Stimulated activated memory B cell treated with anti-CD40 and anti-IgM and Interleukin-4, amounts not matched to agents 10 μg/mL and 1 μg/mL and 100 μg/mL, for 72 hours (primary cell): ENCODE measurements around the gene USH2A.

Experiments
- ATAC-seq: fragments of 150-1000 bp; cut with Tn5 transposase; 2 replicates; pipeline ENCODE4 v1.10.0; 2021
- H3K27ac Mint-ChIP-seq: one replicate; pipeline ENCODE4 v1.8.0; 2022; ENCODE audit warnings: mild to moderate bottlenecking, mixed read lengths
- H3K27me3 Mint-ChIP-seq: one replicate; pipeline ENCODE4 v1.8.0; 2022; ENCODE audit warnings: mixed read lengths
- H3K36me3 Mint-ChIP-seq: one replicate; pipeline ENCODE4 v1.8.0; 2022; ENCODE audit warnings: mixed read lengths
- H3K4me1 Mint-ChIP-seq: one replicate; pipeline ENCODE4 v1.8.0; 2022; ENCODE audit warnings: mixed read lengths
- H3K4me3 Mint-ChIP-seq: one replicate; pipeline ENCODE4 v1.8.0; 2022; ENCODE audit warnings: mild to moderate bottlenecking, moderate library complexity, mixed read lengths
- H3K9me3 Mint-ChIP-seq: one replicate; pipeline ENCODE4 v1.8.0; 2022; ENCODE audit warnings: mixed read lengths

Gene USH2A

DNA sequence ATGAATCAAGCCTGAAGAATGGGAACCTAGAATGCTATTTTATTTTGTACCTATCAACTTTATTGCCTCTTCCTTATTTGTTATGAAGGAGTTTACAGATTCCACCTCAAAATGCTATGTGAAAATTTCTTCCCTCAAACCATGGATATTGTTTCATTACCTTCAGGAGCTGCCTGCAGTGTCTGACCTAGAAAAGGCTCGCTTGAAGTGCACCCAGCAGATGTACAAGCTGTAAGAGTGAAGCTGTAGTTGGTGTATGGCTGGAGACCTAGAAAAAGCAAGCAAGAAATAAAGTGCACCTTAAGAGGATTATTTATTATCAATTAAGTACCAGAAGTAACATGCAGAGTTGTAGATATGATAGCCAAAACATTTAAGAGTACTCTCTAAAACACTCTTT is 656.7 kb downstream of the USH2A start:
- H3K27ac Mint-ChIP-seq, result no peak overlapping the region
- no peaks in the 10 kb centered on the region for H3K4me1 Mint-ChIP-seq
- peaks cover 3% of the 10 kb centered on the region for H3K9me3 Mint-ChIP-seq
- H3K36me3 Mint-ChIP-seq, result no peaks in the 10 kb centered on the region
- no peaks in the 10 kb centered on the region for H3K27me3 Mint-ChIP-seq
- no peak for ATAC-seq
- H3K4me3 Mint-ChIP-seq, result no peak overlapping the region

DNA sequence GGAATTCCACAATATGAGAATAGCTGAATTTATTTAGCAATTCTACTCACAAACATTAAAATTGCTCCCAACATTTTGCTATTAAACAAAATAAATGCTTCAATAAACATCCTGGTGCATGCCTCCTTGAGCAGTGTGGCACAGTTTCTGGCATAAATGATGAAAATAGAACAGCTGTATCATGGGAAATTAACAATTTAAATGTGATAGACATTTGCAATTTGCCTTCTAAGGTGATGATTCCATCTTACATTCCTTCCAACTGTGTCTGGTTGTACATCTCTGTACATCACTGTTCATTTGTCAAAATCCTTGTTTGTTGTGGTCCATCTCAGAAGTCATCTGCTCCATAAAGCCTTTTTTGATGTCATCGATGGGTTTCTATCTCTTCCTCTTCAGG is 657.4 kb downstream of the USH2A start:
- H3K36me3 Mint-ChIP-seq, result no peaks in the 10 kb centered on the region
- H3K4me3 Mint-ChIP-seq, result no peak overlapping the region

DNA sequence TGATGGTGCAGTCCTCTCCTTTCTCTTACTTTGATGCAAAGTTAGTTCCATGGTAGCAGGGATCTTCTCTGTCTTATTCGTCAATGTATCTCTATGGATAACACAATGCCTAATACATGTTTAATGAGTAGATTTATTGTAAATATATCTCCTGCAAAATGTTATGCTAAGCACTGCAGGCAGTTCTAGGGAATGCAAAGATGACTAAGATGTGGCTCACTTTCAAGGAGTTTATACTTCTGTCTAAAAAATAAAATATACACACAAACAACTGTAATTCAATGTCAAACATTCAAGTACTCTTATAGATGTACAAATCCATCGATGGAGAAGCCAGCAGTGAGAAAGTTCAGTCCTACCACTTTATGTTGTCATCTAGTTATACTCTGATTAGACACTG is 661.8 kb downstream of the USH2A start:
- Mint-ChIP-seq H3K4me1 (no peaks in the 10 kb centered on the region), H3K4me3 (no peak overlapping the region), H3K36me3 (no peaks in the 10 kb centered on the region), H3K9me3 (peaks cover 3% of the 10 kb centered on the region), H3K27ac (no peak overlapping the region), H3K27me3 (no peaks in the 10 kb centered on the region)
- ATAC-seq, result no peak

More for the DNA sequence above, 657.4 kb downstream of the USH2A start:
- Mint-ChIP-seq H3K4me1 (no peaks in the 10 kb centered on the region), H3K27ac (no peak overlapping the region), H3K9me3 (peaks cover 3% of the 10 kb centered on the region), H3K27me3 (no peaks in the 10 kb centered on the region)
- no peak for ATAC-seq

DNA sequence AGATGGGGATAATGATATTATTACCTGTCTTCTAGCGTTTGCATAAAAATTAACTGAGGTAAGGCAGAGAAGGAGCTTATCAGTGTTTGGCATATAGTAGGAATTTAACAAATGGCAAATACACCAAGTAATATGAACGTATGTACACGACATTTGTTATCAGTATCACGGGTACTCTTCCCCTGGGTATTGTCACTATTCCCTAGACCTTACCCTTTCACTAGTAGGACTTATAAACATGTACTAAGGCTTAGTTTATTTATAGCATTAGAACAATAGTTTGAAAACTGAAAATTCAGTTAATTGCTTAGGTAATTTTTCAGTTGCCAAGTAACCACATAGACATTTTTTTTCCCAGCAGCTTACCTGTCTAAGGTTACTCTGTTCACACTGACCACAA is 669.1 kb downstream of the USH2A start:
- Mint-ChIP-seq H3K9me3 (no peaks in the 10 kb centered on the region), H3K4me1 (no peaks in the 10 kb centered on the region), H3K4me3 (no peak overlapping the region), H3K36me3 (no peaks in the 10 kb centered on the region), H3K27me3 (no peaks in the 10 kb centered on the region), H3K27ac (no peak overlapping the region)
- ATAC-seq, result no peak

DNA sequence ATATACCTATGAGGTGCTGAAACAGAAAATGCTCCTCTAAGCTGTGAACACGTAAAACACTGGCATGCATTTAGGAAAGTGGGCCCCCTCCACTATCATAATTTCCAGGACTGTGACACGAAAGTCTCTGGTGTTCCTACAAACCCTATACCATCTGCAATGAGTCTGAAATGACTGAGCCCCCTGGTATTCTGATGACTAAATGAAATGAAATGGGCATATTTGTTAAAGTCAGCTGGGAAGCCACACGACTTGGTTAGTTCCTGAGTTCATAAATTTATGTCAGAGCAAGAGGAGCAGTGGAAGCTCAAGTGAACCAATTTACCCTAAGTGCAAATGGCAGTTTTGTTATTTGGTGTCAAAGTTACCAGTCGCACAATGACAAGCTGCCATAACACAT is 673.8 kb downstream of the USH2A start:
- Mint-ChIP-seq H3K36me3 (no peaks in the 10 kb centered on the region), H3K4me3 (no peak overlapping the region), H3K27me3 (no peaks in the 10 kb centered on the region), H3K27ac (no peak overlapping the region), H3K4me1 (no peaks in the 10 kb centered on the region), H3K9me3 (no peaks in the 10 kb centered on the region)
- ATAC-seq, result no peak

DNA sequence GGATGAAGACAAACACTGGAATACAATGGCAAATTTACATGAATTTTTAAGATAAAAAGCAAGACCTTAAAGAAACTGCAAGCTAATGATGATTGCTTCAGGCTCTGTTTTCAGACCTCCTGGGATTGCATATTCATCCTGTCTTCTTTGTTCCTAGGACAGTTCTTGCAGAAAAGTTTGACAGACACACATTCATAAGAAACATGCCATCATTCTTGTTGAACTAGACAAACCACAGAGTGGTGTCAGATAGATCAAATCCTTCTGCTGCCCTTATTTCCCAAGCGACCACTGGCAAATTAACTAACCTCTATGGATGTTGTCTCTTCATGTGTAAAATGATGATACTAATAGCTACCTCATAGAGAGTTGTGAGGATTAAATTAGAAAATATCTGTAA is 674.8 kb downstream of the USH2A start:
- Mint-ChIP-seq H3K9me3 (no peaks in the 10 kb centered on the region), H3K27ac (no peak overlapping the region), H3K4me1 (no peaks in the 10 kb centered on the region), H3K36me3 (no peaks in the 10 kb centered on the region), H3K27me3 (no peaks in the 10 kb centered on the region), H3K4me3 (no peak overlapping the region)
- ATAC-seq, result no peak

DNA sequence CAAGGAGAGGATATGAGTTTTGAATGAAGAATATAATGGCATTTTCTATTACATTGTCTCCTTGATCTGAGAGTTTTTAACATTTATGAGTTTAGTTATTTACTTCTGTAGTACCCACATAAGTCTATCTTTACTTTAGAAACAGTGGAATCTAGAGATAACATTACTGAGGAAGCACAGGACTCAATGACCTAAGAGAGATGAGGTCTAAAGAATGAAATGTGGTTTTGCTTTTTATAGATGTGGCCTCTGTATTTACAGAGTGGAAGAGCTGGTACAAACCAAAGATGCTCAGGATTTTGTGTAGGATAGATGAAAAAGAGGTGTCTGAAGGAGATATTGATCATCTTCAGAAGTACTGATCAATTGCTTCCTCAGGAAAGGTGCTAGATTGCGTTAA is 678.8 kb downstream of the USH2A start:
- ATAC-seq, result no peak
- Mint-ChIP-seq H3K9me3 (no peaks in the 10 kb centered on the region), H3K4me1 (no peaks in the 10 kb centered on the region), H3K4me3 (no peak overlapping the region), H3K36me3 (no peaks in the 10 kb centered on the region), H3K27me3 (peaks cover 8% of the 10 kb centered on the region), H3K27ac (no peak overlapping the region)

DNA sequence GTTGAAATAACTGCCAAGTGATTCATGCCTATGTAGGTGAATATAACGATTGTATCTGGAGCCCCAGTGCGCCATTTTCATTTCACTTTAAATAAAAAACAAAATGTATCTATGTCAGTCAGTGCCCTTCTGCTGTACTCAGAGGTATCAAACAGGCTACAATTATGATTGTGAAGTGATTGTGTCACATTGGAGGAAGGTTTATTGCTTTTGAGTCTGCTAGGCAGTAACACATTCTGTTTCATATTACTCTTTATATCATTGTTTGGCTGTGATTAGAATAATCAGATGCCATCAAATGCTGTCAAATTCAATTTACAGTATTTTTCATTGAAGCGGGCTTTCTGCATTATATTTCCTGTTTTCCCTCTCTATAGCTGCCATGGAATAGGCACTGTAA is 684.2 kb downstream of the USH2A start:
- H3K36me3 Mint-ChIP-seq, result no peaks in the 10 kb centered on the region
- no peak overlapping the region for H3K4me3 Mint-ChIP-seq
- H3K27me3 Mint-ChIP-seq, result peaks cover 8% of the 10 kb centered on the region
- no peak overlapping the region for H3K27ac Mint-ChIP-seq
- H3K4me1 Mint-ChIP-seq, result no peaks in the 10 kb centered on the region
- no peak for ATAC-seq
- H3K9me3 Mint-ChIP-seq, result no peaks in the 10 kb centered on the region

DNA sequence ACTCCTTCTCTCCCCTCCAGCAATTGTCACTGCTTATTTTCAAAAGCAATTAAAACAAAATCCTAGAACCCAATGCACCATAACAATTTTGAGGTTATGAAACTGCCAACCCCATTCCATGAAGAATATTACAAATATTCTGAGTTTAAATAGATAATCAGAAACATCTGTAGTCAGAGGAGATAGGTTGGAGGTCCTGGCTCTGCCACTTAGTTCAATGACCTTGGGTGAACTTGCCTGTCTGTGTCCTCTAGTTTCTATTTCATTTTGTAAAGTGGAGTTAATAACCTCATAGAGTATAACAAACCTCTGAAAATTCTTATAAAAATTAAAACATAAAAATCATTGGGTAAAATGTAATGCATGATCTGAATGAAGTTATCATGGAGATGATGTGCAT is 691.5 kb downstream of the USH2A start:
- H3K27ac Mint-ChIP-seq, result no peak overlapping the region
- H3K4me3 Mint-ChIP-seq, result no peak overlapping the region
- no peak for ATAC-seq
- no peaks in the 10 kb centered on the region for H3K27me3 Mint-ChIP-seq
- no peaks in the 10 kb centered on the region for H3K36me3 Mint-ChIP-seq
- H3K9me3 Mint-ChIP-seq, result no peaks in the 10 kb centered on the region
- no peaks in the 10 kb centered on the region for H3K4me1 Mint-ChIP-seq

DNA sequence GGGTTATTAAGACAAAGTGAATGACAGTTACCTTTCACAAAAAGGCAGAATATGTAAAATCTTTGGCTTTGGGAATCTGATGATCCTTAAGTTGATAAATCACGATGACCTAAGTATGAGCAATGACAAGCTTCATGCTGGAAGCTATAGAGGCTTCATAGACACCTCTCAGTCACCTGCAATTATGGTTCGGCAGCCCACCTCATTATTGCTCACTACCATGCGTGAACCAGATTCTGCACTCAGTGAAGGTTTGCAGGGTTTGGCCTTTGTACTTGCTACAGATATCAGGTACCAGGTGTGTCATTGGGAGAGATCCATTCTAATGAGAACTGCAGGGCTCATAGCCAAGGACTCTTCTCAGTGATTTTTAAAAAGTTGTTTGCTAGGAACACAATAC is 692.6 kb downstream of the USH2A start:
- no peak overlapping the region for H3K27ac Mint-ChIP-seq
- no peaks in the 10 kb centered on the region for H3K36me3 Mint-ChIP-seq
- H3K27me3 Mint-ChIP-seq, result no peaks in the 10 kb centered on the region
- H3K4me3 Mint-ChIP-seq, result no peak overlapping the region
- H3K4me1 Mint-ChIP-seq, result no peaks in the 10 kb centered on the region
- no peak for ATAC-seq
- no peaks in the 10 kb centered on the region for H3K9me3 Mint-ChIP-seq

DNA sequence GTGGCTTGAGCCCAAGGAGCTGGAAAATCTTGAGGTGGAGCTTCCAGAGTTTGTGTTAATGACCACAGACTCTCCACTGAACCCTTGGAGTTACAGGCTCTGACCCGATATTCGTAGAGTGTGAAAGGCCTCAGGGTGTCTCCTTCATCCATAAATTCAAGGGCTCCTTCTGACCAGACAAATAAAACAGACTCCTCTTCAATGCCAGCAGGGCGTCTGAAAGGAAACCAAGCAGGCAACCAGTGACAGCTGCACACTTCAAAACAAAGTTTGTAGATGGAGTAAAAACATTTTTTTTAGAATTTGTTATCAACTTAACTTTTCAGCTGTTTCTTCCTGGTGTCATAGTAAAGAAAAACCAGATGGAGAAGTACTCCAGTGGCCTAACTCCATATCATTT is 695.1 kb downstream of the USH2A start:
- Mint-ChIP-seq H3K4me3 (no peak overlapping the region), H3K27ac (no peak overlapping the region), H3K27me3 (no peaks in the 10 kb centered on the region), H3K4me1 (no peaks in the 10 kb centered on the region), H3K9me3 (peaks cover 2% of the 10 kb centered on the region), H3K36me3 (no peaks in the 10 kb centered on the region)
- ATAC-seq, result no peak

DNA sequence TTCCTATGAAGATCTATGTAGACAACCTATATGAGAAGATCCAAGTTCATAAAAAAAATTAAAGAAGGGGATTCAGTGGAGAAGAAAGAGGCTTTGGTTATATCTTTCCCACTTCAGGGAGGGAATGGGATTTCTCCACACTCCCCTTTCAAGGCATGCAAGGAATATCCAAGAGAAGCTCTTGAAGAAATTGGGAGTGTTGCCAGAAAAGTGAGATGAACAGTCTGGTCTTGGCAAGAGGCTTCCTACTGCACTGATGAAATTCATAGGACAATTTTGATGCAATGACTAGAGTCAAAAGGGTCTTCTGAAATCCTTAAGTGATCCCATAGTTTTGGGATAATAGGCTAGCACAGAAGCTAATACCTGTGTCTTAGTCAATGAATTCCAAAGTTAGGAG is 703.1 kb downstream of the USH2A start:
- ATAC-seq, result no peak
- H3K36me3 Mint-ChIP-seq, result no peaks in the 10 kb centered on the region
- no peaks in the 10 kb centered on the region for H3K4me1 Mint-ChIP-seq
- no peak overlapping the region for H3K4me3 Mint-ChIP-seq
- peaks cover 3% of the 10 kb centered on the region for H3K9me3 Mint-ChIP-seq
- no peaks in the 10 kb centered on the region for H3K27me3 Mint-ChIP-seq
- H3K27ac Mint-ChIP-seq, result no peak overlapping the region

DNA sequence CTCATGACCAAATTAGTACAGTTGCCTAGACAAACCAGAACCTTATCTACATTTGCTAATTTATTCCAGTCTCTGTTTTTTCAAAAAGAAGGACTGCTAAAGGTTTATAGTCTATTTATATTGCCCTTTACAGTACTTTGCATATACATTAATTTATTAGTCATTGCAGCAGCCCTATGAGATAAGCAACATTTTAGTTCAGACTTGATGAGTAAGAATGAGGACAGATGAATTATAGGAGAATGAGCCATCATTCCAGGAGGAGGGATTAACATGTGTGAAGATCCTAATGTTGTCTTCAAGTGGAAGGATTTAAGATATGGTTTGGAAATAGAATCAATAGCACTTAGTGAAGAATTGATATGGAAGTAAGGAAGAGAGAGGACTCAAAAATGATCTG is 703.7 kb downstream of the USH2A start:
- no peaks in the 10 kb centered on the region for H3K36me3 Mint-ChIP-seq
- ATAC-seq, result no peak

DNA sequence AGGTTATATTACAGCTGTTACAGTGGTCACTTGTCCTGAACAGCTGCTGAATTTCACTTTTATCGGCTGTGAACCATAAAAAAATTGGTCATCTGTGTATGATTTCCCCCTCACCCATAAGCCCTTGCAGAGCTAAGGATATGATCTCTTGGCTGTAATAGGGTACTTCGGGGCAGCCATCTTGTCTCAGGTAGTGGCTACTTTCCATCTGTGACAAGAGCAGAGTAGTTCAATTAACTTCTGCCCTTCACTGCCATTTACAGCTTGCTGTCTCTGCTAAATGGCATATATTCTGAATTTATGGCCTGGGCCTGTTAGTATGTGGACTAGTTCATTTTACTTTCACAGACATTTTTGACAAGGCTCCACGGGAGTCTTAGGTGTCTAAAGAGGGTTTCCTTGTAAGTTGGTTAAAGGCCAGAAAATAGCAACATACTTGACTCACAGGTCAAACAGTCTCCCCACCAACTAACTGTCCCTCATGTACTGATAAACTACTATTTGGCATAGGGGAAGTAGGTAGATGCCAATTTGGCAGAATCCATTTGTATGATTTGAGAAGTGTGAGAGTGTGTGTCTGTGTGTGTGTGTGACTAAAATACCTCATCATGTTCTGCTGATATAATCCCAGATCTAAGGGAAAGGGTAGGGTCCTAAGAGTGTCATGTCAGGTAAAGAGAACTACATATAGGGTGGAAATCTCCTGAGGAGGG is 704.5 kb downstream of the USH2A start:
- Mint-ChIP-seq H3K36me3 (no peaks in the 10 kb centered on the region), H3K27me3 (no peaks in the 10 kb centered on the region), H3K4me3 (no peak overlapping the region), H3K9me3 (peaks cover 3% of the 10 kb centered on the region), H3K4me1 (no peaks in the 10 kb centered on the region), H3K27ac (no peak overlapping the region)
- no peak for ATAC-seq

More for the DNA sequence above, 703.7 kb downstream of the USH2A start:
- H3K27ac Mint-ChIP-seq, result no peak overlapping the region
- peaks cover 3% of the 10 kb centered on the region for H3K9me3 Mint-ChIP-seq
- H3K4me1 Mint-ChIP-seq, result no peaks in the 10 kb centered on the region
- no peak overlapping the region for H3K4me3 Mint-ChIP-seq
- H3K27me3 Mint-ChIP-seq, result no peaks in the 10 kb centered on the region

DNA sequence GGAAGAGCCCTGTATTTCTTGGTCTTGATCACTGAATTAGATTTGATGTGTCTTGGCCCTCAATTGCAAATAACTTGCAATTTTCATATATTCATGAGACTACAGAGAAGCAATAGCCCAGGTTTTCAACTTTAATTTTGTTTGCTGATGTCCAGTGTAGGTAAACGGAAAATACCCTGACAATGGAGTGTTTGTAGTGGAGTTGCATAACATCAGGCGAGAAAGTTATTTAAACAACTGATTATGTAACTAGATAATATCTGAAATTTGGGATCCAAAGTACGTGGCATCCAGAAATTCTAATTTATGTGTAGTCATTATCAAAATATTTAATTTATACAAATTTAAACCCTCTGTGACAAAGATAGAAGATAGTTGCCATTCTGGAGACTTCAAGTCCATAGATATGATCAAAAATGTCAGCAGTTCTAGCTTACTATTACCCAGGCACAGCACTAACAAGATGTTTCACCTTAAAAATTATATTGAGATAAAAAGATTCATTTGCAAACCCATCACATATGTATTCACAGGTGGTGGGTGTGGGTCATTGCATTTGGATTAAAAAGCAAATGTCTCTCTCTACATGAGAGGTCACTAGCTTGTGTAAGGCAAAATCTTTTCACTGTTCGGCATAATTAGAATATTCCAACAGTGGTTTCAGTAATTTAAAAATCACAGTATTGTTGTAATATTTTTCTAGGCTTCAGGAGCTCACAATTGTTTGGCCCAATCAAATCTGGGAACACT is 705.4 kb downstream of the USH2A start:
- Mint-ChIP-seq H3K27me3 (no peaks in the 10 kb centered on the region), H3K4me3 (no peak overlapping the region), H3K36me3 (no peaks in the 10 kb centered on the region), H3K4me1 (no peaks in the 10 kb centered on the region), H3K27ac (no peak overlapping the region), H3K9me3 (no peaks in the 10 kb centered on the region)
- ATAC-seq, result no peak

DNA sequence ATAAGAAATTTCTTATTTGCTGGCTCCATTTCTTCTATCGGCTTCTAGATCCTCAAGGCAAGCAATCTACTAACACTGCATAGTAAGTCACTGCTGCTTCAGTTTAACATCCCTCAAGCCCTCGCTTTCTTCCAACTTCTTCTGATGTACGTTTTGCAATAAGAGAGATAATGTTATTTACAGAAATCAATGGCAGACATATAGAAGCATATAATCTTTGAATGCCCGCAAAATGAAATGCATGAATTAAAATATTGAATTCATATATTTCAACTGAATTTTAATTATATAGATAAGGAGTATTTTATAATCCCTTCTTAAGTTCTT is 712.4 kb downstream of the USH2A start:
- Mint-ChIP-seq H3K36me3 (no peaks in the 10 kb centered on the region), H3K27ac (no peak overlapping the region), H3K27me3 (no peaks in the 10 kb centered on the region), H3K4me3 (no peak overlapping the region), H3K4me1 (no peaks in the 10 kb centered on the region), H3K9me3 (no peaks in the 10 kb centered on the region)
- ATAC-seq, result no peak
